Mucosa of gallbladder (tissue), 1 donor: ENCODE measurements around the gene THEM4. TPM values are rescaled to one million over a fixed set of nuclear protein-coding genes. Genes with fewer than 3 reads are reported as not detected.
"Not testable (repeated sequence)": the region's sequence is repeated elsewhere in the genome, so short reads cannot be mapped to it uniquely, and the experiment has no call there.

ENCODE experiments used
- DNase-seq: peaks from one replicate; pipeline ENCODE4 v3.0.0-alpha.2; 2020; ENCODE audit warnings: low spot score
- total RNA-seq: library from RNA; stranded (reverse); gene quantifications from one replicate; pipeline ENCODE4 v1.2.1, GENCODE V29; 2021
- donor health status: DM: no; HTN: no; CAD: no.

The THEM4 gene
- total RNA-seq, 1 donor from 2014 or later = 12.0 TPM

GRCh38 chr1:151893176-151893924 is 16.0 kb downstream of the THEM4 start:
- DNase-seq = no peak

GRCh38 chr1:151892190-151892589 is 17.1 kb downstream of the THEM4 start:
- no peak for DNase-seq

DNA sequence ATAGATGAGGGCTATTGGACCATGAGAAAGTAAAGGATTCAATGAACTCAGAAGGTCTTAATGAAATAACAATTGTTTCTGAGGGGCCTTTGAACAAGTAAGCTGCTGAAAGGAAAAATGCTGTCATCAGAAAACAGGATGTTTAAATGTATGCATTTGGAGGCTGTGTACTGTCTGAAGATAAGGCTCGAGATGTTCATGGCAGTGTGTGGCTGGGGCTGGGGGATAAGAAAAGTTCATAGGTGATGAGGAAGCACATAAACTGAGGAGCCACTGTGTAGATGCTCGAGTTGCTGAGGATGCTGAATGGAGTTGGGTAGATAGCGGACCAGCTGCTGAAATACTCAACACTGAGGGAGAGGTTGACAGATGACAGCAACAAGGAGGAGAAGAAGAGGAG is 17.8 kb downstream of the THEM4 start:
- DNase-seq = no peak

DNA sequence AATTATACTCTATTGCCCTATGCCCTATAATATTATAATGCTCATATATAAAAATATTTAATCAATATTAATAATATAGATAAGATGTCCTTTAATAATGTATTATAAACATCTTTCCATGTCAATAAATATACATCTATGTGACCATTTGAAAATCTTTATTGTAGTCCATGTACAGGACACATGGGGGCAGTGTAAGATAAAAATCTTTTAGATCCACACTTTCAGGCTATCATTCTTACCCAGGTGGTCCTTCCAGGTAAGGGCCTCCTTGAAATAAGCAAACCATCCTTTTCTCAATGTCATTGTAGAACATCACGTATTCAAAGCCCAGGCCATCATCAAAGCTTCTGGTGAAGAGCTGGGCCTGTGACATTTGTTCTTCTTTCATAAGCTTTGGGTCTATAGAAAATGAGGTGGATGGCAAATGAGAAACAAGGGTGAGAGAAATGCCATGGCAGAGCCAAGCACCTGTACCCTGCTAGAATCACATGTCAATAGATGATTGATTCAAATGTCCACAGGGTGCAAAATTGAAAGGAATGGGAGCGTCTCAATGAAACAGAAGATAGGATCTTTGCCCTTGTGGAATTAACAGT is 20.2 kb downstream of the THEM4 start:
- no peak for DNase-seq

DNA sequence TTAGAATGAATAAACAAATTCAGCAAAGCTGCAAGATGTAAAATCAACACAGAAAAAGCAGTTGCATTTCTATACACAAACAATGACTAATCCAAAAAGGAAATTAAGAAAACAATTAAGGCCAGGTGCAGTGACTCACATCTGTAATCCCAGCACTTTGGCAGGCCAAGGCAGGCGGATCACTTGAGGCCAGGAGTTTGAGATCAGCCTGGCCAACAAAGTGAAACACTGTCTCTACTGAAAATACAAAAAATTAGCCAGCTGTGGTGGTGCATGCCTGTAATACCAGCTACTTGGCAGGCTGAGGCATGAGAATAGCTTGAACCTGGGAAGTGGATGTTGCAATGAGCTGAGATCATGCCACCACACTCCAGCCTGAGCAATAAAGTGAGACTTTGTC is 22.3 kb downstream of the THEM4 start:
- no peak for DNase-seq

GRCh38 chr1:151885479-151885878 is 23.8 kb downstream of the THEM4 start:
- DNase-seq = no peak

DNA sequence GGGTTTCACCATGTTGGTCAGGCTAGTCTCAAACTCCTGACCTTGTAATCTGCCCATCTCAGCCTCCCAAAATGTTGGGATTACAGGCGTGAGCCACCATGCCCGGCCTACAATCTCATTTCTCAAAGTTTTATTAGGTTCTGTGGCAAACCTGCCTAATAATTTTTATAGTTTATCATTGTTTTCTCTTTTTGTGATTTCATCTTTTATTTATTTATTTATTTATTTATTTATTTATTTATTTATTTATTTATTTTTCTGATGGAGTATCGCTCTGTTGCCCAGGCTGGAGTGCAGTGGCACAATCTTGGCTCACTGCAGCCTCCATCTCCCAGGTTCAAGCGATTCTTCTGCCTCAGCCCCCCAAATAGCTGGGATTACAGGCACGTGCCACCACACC is 24.4 kb downstream of the THEM4 start:
- not testable (repeated sequence) for DNase-seq

DNA sequence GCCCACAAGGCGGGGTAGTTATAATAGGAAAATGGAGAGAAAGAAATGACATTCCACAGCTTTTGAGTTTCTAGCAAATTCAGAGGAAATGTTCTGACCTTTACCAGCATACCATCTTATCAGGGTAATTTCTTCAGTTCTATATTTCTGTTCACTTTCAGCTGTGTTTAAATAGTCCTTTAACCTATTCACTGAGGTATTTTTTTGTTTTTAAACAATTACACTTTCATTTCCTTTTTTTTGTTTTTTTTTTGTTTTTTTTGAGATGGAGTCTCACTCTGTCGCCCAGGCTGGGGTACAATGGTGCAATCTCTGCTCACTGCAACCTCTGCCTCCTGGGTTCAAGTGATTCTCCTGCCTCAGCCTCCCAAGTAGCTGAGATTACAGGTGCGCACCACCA is 24.9 kb downstream of the THEM4 start:
- DNase-seq = not testable (repeated sequence)

DNA sequence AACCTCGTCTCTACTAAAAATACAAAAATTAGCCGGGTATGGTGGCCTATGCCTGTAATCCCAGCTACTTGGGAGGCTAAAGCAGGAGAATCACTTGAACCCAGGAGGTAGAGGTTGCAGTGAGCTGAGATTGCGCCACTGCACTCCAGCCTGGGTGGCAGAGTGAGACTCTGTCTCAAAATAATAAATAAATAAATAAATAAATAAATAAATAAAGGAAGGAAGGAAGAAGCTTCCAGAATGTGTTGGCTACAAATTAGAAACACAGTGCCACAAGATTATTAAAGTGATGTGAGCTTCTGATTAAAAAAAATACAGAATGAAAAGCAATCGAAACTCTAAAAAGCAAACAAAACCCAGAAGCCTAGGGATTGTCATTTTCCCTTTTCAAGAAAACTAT is 25.4 kb downstream of the THEM4 start:
- DNase-seq = not testable (repeated sequence)

- DNase-seq = not testable (repeated sequence)
Observed at GRCh38 chr1:151882918-151883317, 26.4 kb downstream of the THEM4 start.

DNA sequence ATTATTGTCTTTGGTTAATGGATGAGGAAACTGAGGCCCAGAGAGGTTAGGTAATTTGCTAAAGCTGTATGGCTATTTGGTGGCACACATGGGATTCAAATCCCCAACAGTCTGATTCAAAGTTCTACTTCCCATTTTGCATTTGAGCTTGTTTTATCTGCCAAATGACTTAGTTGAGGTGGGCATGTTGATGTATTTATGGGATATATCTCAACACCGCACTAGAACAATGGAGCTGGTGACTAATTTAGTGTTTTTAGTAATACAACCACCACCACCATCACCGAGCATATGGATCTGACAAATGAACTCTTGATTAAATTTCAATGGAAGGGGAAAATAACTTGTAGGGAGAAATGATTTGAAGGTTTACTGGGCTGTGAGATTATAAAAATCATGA is 26.8 kb downstream of the THEM4 start:
- DNase-seq = no peak

GRCh38 chr1:151881479-151881878 is 27.8 kb downstream of the THEM4 start:
- no peak for DNase-seq

- no peak for DNase-seq
Observed at GRCh38 chr1:151875419-151876097, 33.8 kb downstream of the THEM4 start.

- not testable (repeated sequence) for DNase-seq
Observed at GRCh38 chr1:151872776-151873175, 36.5 kb downstream of the THEM4 start.

DNA sequence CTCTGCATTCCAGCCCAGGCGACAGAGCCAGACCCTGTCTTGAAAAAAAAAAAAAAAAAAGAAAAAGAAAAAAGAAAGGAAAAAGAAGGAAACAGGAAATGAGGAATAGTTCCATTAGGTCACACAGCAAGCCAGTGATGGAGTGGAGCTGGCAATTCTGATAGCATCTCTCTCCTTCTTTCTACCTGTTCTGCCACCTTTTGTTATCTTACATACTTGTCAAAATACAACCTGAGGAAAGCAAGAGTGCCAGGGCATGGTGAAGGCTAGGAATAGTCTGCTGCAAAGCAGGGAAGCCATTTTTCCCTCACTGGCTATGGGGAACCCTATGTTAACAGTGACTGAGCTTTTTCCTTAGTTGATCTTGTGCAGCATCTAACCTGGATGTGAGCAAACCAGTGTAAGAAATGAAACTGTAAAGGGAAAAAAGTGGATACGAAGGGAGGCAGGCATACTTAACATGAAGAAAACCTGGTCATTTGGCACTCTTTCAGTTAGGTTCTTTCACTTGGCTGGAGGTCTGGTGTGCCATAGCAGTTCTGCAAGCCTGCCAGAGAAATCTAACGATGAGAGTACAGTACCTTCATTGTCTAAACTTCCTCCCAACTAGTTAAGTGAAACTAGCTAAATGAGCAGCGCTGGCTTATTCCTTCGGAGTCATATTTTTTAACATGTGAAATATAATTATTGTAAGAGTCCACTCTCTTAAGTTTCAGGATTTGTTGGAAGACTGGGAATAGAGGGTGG is 37.9 kb downstream of the THEM4 start:
- DNase-seq = no peak

DNA sequence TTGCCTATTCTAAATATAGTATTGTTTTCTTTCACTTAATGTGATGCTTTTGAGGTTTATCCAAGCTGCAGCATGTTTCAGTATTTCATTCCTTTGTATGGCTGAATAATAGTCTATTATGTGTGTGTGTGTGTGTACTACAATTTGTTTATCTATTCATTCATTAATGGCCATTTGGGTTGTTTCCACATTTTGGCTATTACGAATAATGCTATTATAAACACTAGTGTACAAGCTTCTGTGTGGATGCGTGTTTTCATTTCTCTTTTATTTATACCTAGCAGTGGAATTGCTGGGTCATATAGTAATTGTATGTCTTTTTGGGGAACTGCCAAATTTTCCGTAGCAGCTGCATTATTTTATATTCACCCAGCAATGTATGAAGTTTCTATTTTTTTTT is 40.8 kb downstream of the THEM4 start:
- DNase-seq = no peak

GRCh38 chr1:151867765-151868411 is 41.4 kb downstream of the THEM4 start:
- no peak for DNase-seq

DNA sequence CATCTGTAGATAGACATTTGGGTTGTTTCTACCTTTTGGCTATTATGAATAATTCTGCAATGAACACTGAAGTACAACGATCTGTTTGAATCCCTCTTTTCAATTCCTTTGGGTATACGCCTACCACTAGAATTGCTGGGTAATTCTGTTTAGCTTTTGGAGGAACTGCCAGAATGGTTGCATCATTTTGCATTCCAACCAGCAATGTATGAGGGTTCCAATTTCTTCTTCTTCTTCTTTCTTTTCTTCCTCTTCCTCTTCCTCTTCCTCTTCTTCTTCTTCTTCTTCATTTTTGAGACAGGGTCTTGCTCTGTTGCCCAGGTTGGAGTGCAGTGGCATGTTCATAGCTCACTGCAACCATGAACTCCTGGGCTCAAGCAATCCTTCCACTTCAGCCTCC is 42.0 kb downstream of the THEM4 start:
- DNase-seq = no peak

GRCh38 chr1:151864411-151864810 is 44.9 kb downstream of the THEM4 start:
- no peak for DNase-seq

DNA sequence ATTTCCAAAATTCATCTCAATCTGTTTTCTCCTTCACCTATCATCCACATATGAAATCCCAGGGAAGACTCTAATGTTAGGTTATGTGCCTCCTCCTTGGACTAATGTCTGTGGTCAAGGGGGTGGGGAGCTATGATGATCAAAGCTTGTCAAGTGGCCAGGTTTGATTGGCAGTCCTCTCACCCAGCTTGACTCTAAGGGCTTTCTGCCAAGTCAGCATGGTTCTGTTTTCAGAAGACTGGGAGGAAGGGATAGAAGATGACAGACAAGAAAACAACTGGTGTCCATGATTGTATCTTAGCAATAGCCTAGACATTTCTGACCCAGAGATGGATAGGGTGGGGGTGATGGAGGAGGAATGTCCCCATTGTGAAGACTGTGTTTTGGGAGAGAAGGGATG is 46.7 kb downstream of the THEM4 start:
- no peak for DNase-seq

- DNase-seq = no peak
Observed at GRCh38 chr1:151860504-151861187, 48.7 kb downstream of the THEM4 start.
